Measurements from ENCODE around the gene TRIM67. TPM values are rescaled to one million over a fixed set of nuclear protein-coding genes. Genes with fewer than 3 reads are reported as not detected.

Gene TRIM67
- total RNA-seq, 1 experiment from 2014 or later = 0.08 TPM

- TF ChIP-seq TCF7L2 (IDR thresholded peaks at IDR 0.05; ENCODE audit: low read depth, low read length) = no peak
- no peak for TF ChIP-seq CTCF (IDR thresholded peaks at IDR 0.05)
- TF ChIP-seq POLR2AphosphoS5 (IDR thresholded peaks at IDR 0.05; ENCODE audit: low read depth, low read length) = no peak
- TF ChIP-seq REST (IDR thresholded peaks at IDR 0.05; ENCODE audit: insufficient read depth in 1 of 2, low read depth in 2 of 2, low read length in 1 of 2) = no peak
- TF ChIP-seq SIN3A (IDR thresholded peaks at IDR 0.05; ENCODE audit: borderline replicate concordance, insufficient read depth, low read depth, low read length) = no peak
- ChIA-PET POLR2A (no interaction called here), CTCF (no interaction called here)
- ATAC-seq (no peak), DNase-seq (ENCODE audit: low read depth, low spot score) (no peak)
- Histone ChIP-seq H3K27me3 (ENCODE audit: control insufficient read depth, insufficient read depth, low read length) (no peaks in the 10 kb centered on the region), H3K27ac (ENCODE audit: low read length) (no peak overlapping the region), H3K36me3 (ENCODE audit: control insufficient read depth, insufficient read depth, low read length) (no peaks in the 10 kb centered on the region), H3K9me3 (ENCODE audit: control insufficient read depth, insufficient read depth, low read depth, low read length) (no peaks in the 10 kb centered on the region; the same call in 1 of the 2 replicates), H3K4me1 (ENCODE audit: control insufficient read depth, insufficient read depth, low read length) (no peaks in the 10 kb centered on the region; the same call in 1 of the 2 replicates), H3K4me3 (ENCODE audit: low read depth in 2 of 2, low read length in 2 of 2) (no peak overlapping the region)
- intact Hi-C loops (cut with micrococcal nuclease; ENCODE audit: unreplicated experiment) (no loop called here), in situ Hi-C loops (cut with HindIII; ENCODE audit: low pct_unique_long_range_greater_than_20kb, low sequenced_read_pairs) (no loop called here)
- no TSS peak for BruUV-seq (replicated peaks)
These were observed 90.5 kb downstream of the TRIM67 start for GRCh38 chr1:231252336-231252735.

GRCh38 chr1:231260351-231260750 lies 98.5 kb downstream of the TRIM67 start:
- no peaks in the 10 kb centered on the region for H3K27me3 ChIP-seq (ENCODE audit: control insufficient read depth, insufficient read depth, low read length)
- no peak overlapping the region for H3K27ac ChIP-seq (ENCODE audit: low read length)
- POLR2A ChIA-PET = no interaction called here
- DNase-seq (ENCODE audit: low read depth, low spot score) (no peak), ATAC-seq (no peak)
- intact Hi-C loops (cut with micrococcal nuclease; ENCODE audit: unreplicated experiment) = no loop called here
- in situ Hi-C loops (cut with HindIII; ENCODE audit: low pct_unique_long_range_greater_than_20kb, low sequenced_read_pairs) = no loop called here
- TF ChIP-seq POLR2AphosphoS5 (IDR thresholded peaks at IDR 0.05; ENCODE audit: low read depth, low read length) (no peak), TCF7L2 (IDR thresholded peaks at IDR 0.05; ENCODE audit: low read depth, low read length) (no peak), SIN3A (IDR thresholded peaks at IDR 0.05; ENCODE audit: borderline replicate concordance, insufficient read depth, low read depth, low read length) (no peak), CTCF (IDR thresholded peaks at IDR 0.05) (no peak), REST (IDR thresholded peaks at IDR 0.05; ENCODE audit: insufficient read depth in 1 of 2, low read depth in 2 of 2, low read length in 1 of 2) (no peak)
- peaks cover 28% of the 10 kb centered on the region for H3K36me3 ChIP-seq (ENCODE audit: control insufficient read depth, insufficient read depth, low read length)
- H3K4me1 ChIP-seq (ENCODE audit: control insufficient read depth, insufficient read depth, low read length) = no peaks in the 10 kb centered on the region
- no peak overlapping the region for H3K4me3 ChIP-seq (ENCODE audit: low read depth in 2 of 2, low read length in 2 of 2)
- peaks cover 12% of the 10 kb centered on the region; the same call in 1 of the 2 replicates for H3K9me3 ChIP-seq (ENCODE audit: control insufficient read depth, insufficient read depth, low read depth, low read length)
- BruUV-seq (replicated peaks) = no TSS peak
- CTCF ChIA-PET = interaction anchor here (0.7 kb wide), 1 partner anchor 407 kb away, joined by 3 read pairs; no protein-coding TSS in a partner anchor

Measured in Panc1 (cell line).